Neural cell (in vitro differentiated cells): ENCODE measurements around the gene ANKIB1. TPM values are rescaled to one million over a fixed set of nuclear protein-coding genes. Genes with fewer than 3 reads are reported as not detected.

ENCODE experiments used
- H2AFZ ChIP-seq: fragments of 200-600, 300-800 bp; sonication (generic), shearing (Covaris generic); 2 replicates; pipeline ENCODE4 v1.6.0; 2014; ENCODE audit warnings: low read depth, mild to moderate bottlenecking, antibody characterized with exemption, low read length, moderate library complexity
- H3F3A ChIP-seq: fragments of 200-600 bp; shearing (Covaris generic); 2 replicates; pipeline ENCODE4 v1.6.1; 2016; ENCODE audit warnings: mild to moderate bottlenecking, moderate library complexity, mixed read lengths, antibody characterized with exemption, low read length; ENCODE audit not compliant: insufficient read depth, poor library complexity, severe bottlenecking
- H3K27ac ChIP-seq: fragments of 200-600, 300-800 bp; sonication (generic), shearing (Covaris generic); 2 replicates; pipeline ENCODE4 v1.5.1; 2014; ENCODE audit warnings: mild to moderate bottlenecking, low read length, moderate library complexity
- H3K27me3 ChIP-seq: fragments of 300-800, 200-600 bp; sonication (generic), shearing (Covaris generic); 2 replicates; pipeline ENCODE4 v1.6.0; 2014; ENCODE audit warnings: mild to moderate bottlenecking, low read depth, low read length, moderate library complexity; ENCODE audit not compliant: insufficient read depth
- H3K36me3 ChIP-seq: fragments of 300-800, 200-600 bp; sonication (generic), shearing (Covaris generic); 2 replicates; pipeline ENCODE4 v1.5.1; 2014; ENCODE audit warnings: mild to moderate bottlenecking, antibody characterized with exemption, low read length, moderate library complexity; ENCODE audit not compliant: insufficient read depth
- H3K4me2 ChIP-seq: fragments of 300-800, 200-600 bp; sonication (generic), shearing (Covaris generic); 2 replicates; pipeline ENCODE4 v1.6.0; 2014; ENCODE audit warnings: mild to moderate bottlenecking, low read length
- H3K4me3 ChIP-seq: fragments of 300-800, 200-600 bp; sonication (generic), shearing (Covaris generic); 2 replicates; pipeline ENCODE4 v1.5.1; 2014; ENCODE audit warnings: mild to moderate bottlenecking, low read length, moderate library complexity
- H3K79me2 ChIP-seq: fragments of 200-600 bp; shearing (Covaris generic); replicated peaks from 2 replicates; pipeline ENCODE4 v1.6.0; 2014; ENCODE audit warnings: mild to moderate bottlenecking, low read length, moderate library complexity; ENCODE audit not compliant: insufficient read depth
- H3K9ac ChIP-seq: fragments of 300-800, 200-600 bp; sonication (generic), shearing (Covaris generic); 2 replicates; pipeline ENCODE4 v1.6.1; 2016; ENCODE audit warnings: mild to moderate bottlenecking, low read length, mixed read lengths
- H3K9me2 ChIP-seq: fragments of 200-600 bp; shearing (Covaris generic); 2 replicates; pipeline ENCODE4 v1.6.1; 2016; ENCODE audit warnings: mild to moderate bottlenecking, low read length, mixed read lengths; ENCODE audit not compliant: insufficient read depth
- H3K9me3 ChIP-seq: fragments of 200-600, 300-800 bp; sonication (generic), shearing (Covaris generic); 2 replicates; pipeline ENCODE4 v1.6.1; 2016; ENCODE audit warnings: mild to moderate bottlenecking, mixed run types, low read length, moderate library complexity, mixed read lengths
- H4K20me1 ChIP-seq: fragments of 200-600 bp; shearing (Covaris generic); 2 replicates; pipeline ENCODE4 v1.6.1; 2016; ENCODE audit warnings: mild to moderate bottlenecking, mixed run types; ENCODE audit not compliant: insufficient read depth
- CTCF ChIP-seq: fragments of 450-650 bp; IDR thresholded peaks from 2 replicates; pipeline ENCODE4 v1.5.1; 2014; ENCODE audit warnings: antibody characterized with exemption, mild to moderate bottlenecking, moderate library complexity; ENCODE audit not compliant: poor library complexity, severe bottlenecking
- EP300 ChIP-seq: fragments of 450-650 bp; conservative IDR thresholded peaks from 2 replicates; pipeline ENCODE4 v1.6.1; 2014; ENCODE audit warnings: antibody characterized with exemption, mild to moderate bottlenecking, moderate library complexity; ENCODE audit not compliant: poor library complexity, severe bottlenecking
- EZH2 ChIP-seq: fragments of 200-600, 300-800 bp; shearing (Covaris generic), sonication (generic); IDR thresholded peaks from 2 replicates; pipeline ENCODE4 v1.6.1; 2014; ENCODE audit warnings: antibody characterized with exemption, low read length, borderline replicate concordance, mild to moderate bottlenecking; ENCODE audit not compliant: insufficient read depth, poor library complexity, severe bottlenecking
- MXI1 ChIP-seq: fragments of 450-650 bp; conservative IDR thresholded peaks from 2 replicates; pipeline ENCODE4 v1.6.1; 2014; ENCODE audit warnings: antibody characterized with exemption, mild to moderate bottlenecking; ENCODE audit not compliant: poor library complexity, severe bottlenecking
- POLR2AphosphoS5 ChIP-seq: IDR thresholded peaks from 2 replicates; pipeline ENCODE4 v1.6.1; 2012
- RAD21 ChIP-seq: fragments of 450-650 bp; conservative IDR thresholded peaks from 2 replicates; pipeline ENCODE4 v1.6.1; 2014; ENCODE audit warnings: antibody characterized with exemption, mild to moderate bottlenecking, moderate library complexity
- REST ChIP-seq: IDR thresholded peaks from 2 replicates; pipeline ENCODE4 v1.6.1; 2012; ENCODE audit warnings: borderline replicate concordance
- SMC3 ChIP-seq: fragments of 450-650 bp; conservative IDR thresholded peaks from 2 replicates; pipeline ENCODE4 v1.6.1; 2014; ENCODE audit warnings: antibody characterized with exemption, mild to moderate bottlenecking, moderate library complexity; ENCODE audit not compliant: poor library complexity
- TAF1 ChIP-seq: IDR thresholded peaks from 2 replicates; pipeline ENCODE4 v1.6.1; 2012; ENCODE audit warnings: low read depth
- polyA plus RNA-seq: library from polyadenylated mRNA; depleted of rRNA; stranded (reverse); fragments of >200 nt; gene quantifications from 2 replicates; pipeline ENCODE4 v1.2.3, GENCODE V29; 2014

Gene ANKIB1
- polyA plus RNA-seq, 1 donor from 2014 or later = 83.0 TPM

GRCh38 chr7:92343714-92344113 is 97.9 kb downstream of the ANKIB1 start:
- no peak overlapping the region for H3K27ac ChIP-seq
- H2AFZ ChIP-seq = no peak overlapping the region
- no peaks in the 10 kb centered on the region for H3K36me3 ChIP-seq
- H3K4me3 ChIP-seq = no peak overlapping the region
- no peak overlapping the region for H3K4me2 ChIP-seq
- H3K79me2 ChIP-seq = no peaks in the 10 kb centered on the region
- H3K9me2 ChIP-seq = no peaks in the 10 kb centered on the region
- no peak overlapping the region for H3K9ac ChIP-seq
- TF ChIP-seq RAD21 = no peak
- no peak for TF ChIP-seq TAF1
- TF ChIP-seq EZH2 = no peak
- no peak for TF ChIP-seq REST
- no peak for TF ChIP-seq SMC3
- no peak for TF ChIP-seq EP300
- no peak for TF ChIP-seq CTCF
- no peak for TF ChIP-seq POLR2AphosphoS5
- TF ChIP-seq MXI1 = no peak
- peaks cover 2% of the 10 kb centered on the region for H4K20me1 ChIP-seq
- H3K27me3 ChIP-seq = no peaks in the 10 kb centered on the region
- H3K9me3 ChIP-seq = no peaks in the 10 kb centered on the region
- no peaks in the 10 kb centered on the region for H3F3A ChIP-seq

- no peaks in the 10 kb centered on the region for H3K9me2 ChIP-seq
- no peaks in the 10 kb centered on the region for H3K36me3 ChIP-seq
- TF ChIP-seq CTCF (no peak), RAD21 (no peak), EP300 (no peak), POLR2AphosphoS5 (no peak), MXI1 (no peak), TAF1 (no peak)
- no peaks in the 10 kb centered on the region for H3F3A ChIP-seq
- no peaks in the 10 kb centered on the region for H3K9me3 ChIP-seq
- H4K20me1 ChIP-seq = no peaks in the 10 kb centered on the region
- no peak overlapping the region for H3K4me3 ChIP-seq
- no peak overlapping the region for H3K9ac ChIP-seq
- no peak overlapping the region for H2AFZ ChIP-seq
- no peaks in the 10 kb centered on the region for H3K27me3 ChIP-seq
- H3K4me2 ChIP-seq = no peak overlapping the region
- no peaks in the 10 kb centered on the region for H3K79me2 ChIP-seq
- no peak overlapping the region for H3K27ac ChIP-seq
Observed at GRCh38 chr7:92352009-92352408, 106.2 kb downstream of the ANKIB1 start.
